Karpas-422 (cell line): ENCODE results near the gene PSMC6. TPM values are rescaled to one million over a fixed set of nuclear protein-coding genes. Genes with fewer than 3 reads are reported as not detected.
"Not testable (repeated sequence)": the region's sequence is repeated elsewhere in the genome, so short reads cannot be mapped to it uniquely, and the experiment has no call there.

Experiments
- DNase-seq: peaks from one replicate; pipeline ENCODE4 v3.0.0-alpha.2; 2015
- H2AFZ ChIP-seq: fragments of 200-600 bp; sonication (generic); 2 replicates; pipeline ENCODE4 v1.6.1; 2014; ENCODE audit warnings: antibody characterized with exemption, low read length, mixed read lengths
- H3K27ac ChIP-seq: fragments of 200-600 bp; sonication (generic); 2 replicates; pipeline ENCODE4 v1.5.1; 2014; ENCODE audit warnings: mild to moderate bottlenecking, low read length, moderate library complexity
- H3K27me3 ChIP-seq: fragments of 200-600 bp; sonication (generic); 2 replicates; pipeline ENCODE4 v1.6.1; 2014; ENCODE audit warnings: low read length, mixed read lengths
- H3K36me3 ChIP-seq: fragments of 200-600 bp; sonication (generic); 2 replicates; pipeline ENCODE4 v1.6.1; 2014; ENCODE audit warnings: low read length, mixed read lengths; ENCODE audit not compliant: insufficient read depth
- H3K4me1 ChIP-seq: fragments of 200-600 bp; sonication (generic); 2 replicates; pipeline ENCODE4 v1.6.1; 2014; ENCODE audit warnings: mild to moderate bottlenecking, low read length, mixed read lengths
- H3K4me2 ChIP-seq: fragments of 200-600 bp; sonication (generic); 2 replicates; pipeline ENCODE4 v1.6.1; 2014; ENCODE audit warnings: low read length, low read depth, mild to moderate bottlenecking; ENCODE audit not compliant: poor library complexity, severe bottlenecking
- H3K4me3 ChIP-seq: fragments of 200-600 bp; sonication (generic); 2 replicates; pipeline ENCODE4 v1.5.1; 2014; ENCODE audit warnings: mild to moderate bottlenecking, antibody characterized with exemption, low read length, mixed read lengths
- H3K79me2 ChIP-seq: fragments of 200-600 bp; sonication (generic); 2 replicates; pipeline ENCODE4 v1.6.1; 2014; ENCODE audit warnings: mild to moderate bottlenecking, low read length, mixed read lengths
- H3K9ac ChIP-seq: fragments of 200-600 bp; sonication (generic); 2 replicates; pipeline ENCODE4 v1.6.0; 2014; ENCODE audit warnings: low read length
- H3K9me2 ChIP-seq: fragments of 200-600 bp; sonication (generic), shearing (Covaris generic); replicated peaks from 2 replicates; pipeline ENCODE4 v1.6.0; 2014; ENCODE audit warnings: mild to moderate bottlenecking, low read length, moderate library complexity; ENCODE audit not compliant: insufficient read depth
- H3K9me3 ChIP-seq: fragments of 300-700, 200-600 bp; sonication (generic); 2 replicates; pipeline ENCODE4 v1.6.1; 2014; ENCODE audit warnings: low read length, mixed read lengths
- H4K20me1 ChIP-seq: fragments of 200-600 bp; sonication (generic); 2 replicates; pipeline ENCODE4 v1.6.1; 2014; ENCODE audit warnings: mild to moderate bottlenecking, antibody characterized with exemption, low read length, low read depth; ENCODE audit not compliant: insufficient read depth
- total RNA-seq: library from RNA; depleted of rRNA; stranded (reverse); fragments of >200 nt; shearing (Covaris generic); gene quantifications from 2 replicates; pipeline ENCODE4 v1.2.3, GENCODE V29; 2014; ENCODE audit warnings: low replicate concordance

Gene PSMC6
- total RNA-seq, 1 experiment from 2014 or later: 132 TPM

DNA sequence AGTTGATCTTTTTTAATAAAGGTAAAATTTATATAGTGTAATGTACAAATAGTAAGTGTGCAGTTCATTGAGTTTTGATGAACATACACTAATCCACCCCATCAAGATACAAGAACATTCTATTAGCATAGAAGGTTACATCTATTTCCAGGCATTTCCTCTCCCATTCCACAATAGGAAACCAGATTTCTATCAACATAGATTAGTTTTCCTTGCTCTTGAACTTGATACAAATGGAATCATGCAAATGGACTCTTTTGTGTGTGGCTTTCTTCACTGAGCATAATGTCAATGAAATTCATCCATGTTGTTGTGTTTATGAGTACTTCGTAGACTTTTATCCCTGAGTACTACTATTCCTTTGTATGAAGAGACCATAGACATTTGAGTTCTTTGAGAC is 33.8 kb downstream of the PSMC6 start:
- Histone ChIP-seq H3K9ac (no peak overlapping the region), H3K4me1 (peaks cover 60% of the 10 kb centered on the region), H3K4me2 (no peak overlapping the region), H3K9me3 (no peaks in the 10 kb centered on the region), H3K27me3 (no peaks in the 10 kb centered on the region), H2AFZ (no peak overlapping the region), H3K27ac (peak overlapping the region; percentile 93), H3K36me3 (peaks cover 17% of the 10 kb centered on the region; the same call in 1 of the 2 replicates), H4K20me1 (no peaks in the 10 kb centered on the region), H3K9me2 (no peaks in the 10 kb centered on the region), H3K79me2 (peaks cover 94% of the 10 kb centered on the region), H3K4me3 (no peak overlapping the region)
- DNase-seq: no peak

DNA sequence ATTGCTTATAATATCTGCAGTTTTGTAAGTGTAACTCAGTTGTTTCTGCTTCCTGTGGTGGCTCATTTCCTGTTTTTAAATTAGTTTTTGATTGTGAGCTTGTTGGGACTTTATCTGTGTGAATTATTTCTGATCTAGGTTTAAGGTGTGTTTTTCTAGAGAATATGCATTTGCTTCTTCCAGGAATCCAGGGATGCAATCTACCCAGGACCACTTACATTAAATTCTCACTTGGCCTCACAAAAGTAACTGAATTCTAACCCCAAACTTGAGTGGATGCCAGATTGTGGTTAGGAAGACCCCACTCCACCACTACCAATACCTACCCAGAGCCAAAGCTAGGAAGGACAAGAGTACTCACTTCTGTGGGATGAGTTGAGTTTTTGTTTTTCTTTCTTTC is 34.9 kb downstream of the PSMC6 start:
- H3K9me3 ChIP-seq: no peaks in the 10 kb centered on the region
- H3K27me3 ChIP-seq: no peaks in the 10 kb centered on the region
- H3K36me3 ChIP-seq: peaks cover 26% of the 10 kb centered on the region; the same call in 1 of the 2 replicates
- no peaks in the 10 kb centered on the region for H3K9me2 ChIP-seq
- peak overlapping the region; percentile 73 for H3K4me2 ChIP-seq
- peaks cover 91% of the 10 kb centered on the region for H3K79me2 ChIP-seq
- peak overlapping the region; percentile 63 for H3K9ac ChIP-seq
- peak overlapping the region; percentile 32 for H2AFZ ChIP-seq
- peak overlapping the region; percentile 54 for H3K4me3 ChIP-seq
- peaks cover 52% of the 10 kb centered on the region for H3K4me1 ChIP-seq
- no peak for DNase-seq
- no peaks in the 10 kb centered on the region for H4K20me1 ChIP-seq
- peak overlapping the region; percentile 93 for H3K27ac ChIP-seq

DNA sequence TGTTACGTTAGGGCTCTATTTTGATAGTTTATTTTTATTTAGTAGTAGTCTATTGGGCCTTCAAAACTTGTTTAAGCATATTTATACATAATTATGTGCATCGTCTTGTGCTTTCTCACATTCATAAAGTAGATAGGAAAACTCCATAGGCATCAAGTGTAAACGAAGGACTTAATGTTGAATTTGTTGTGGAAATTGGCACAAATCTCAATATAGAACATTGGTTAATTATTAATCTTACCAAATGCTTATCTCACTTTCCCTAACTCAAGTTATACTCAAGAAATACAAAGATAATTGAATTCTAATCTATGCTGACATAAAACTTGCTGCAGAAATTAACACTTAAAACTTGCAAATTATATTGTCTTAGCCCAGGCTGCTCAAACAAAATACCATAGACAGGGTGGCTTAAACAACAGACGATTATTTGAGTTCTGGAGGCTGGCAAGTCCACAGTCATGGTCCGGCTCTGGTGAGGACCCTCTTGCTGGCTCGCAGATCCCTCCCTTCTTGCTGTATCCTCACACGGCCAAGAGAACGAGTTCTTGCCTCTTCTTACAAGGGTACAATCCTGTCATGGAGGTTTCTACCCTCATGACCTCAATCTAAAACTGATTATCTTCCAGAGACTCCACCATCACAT is 41.8 kb downstream of the PSMC6 start:
- Histone ChIP-seq H3K4me2 (no peak overlapping the region), H3K4me3 (no peak overlapping the region), H3K9me2 (no peaks in the 10 kb centered on the region), H3K79me2 (peaks cover 38% of the 10 kb centered on the region), H3K9ac (no peak overlapping the region), H2AFZ (no peak overlapping the region), H4K20me1 (no peaks in the 10 kb centered on the region), H3K4me1 (peaks cover 27% of the 10 kb centered on the region), H3K36me3 (peaks cover 53% of the 10 kb centered on the region; the same call in 1 of the 2 replicates), H3K27me3 (no peaks in the 10 kb centered on the region), H3K9me3 (no peaks in the 10 kb centered on the region), H3K27ac (no peak overlapping the region)
- DNase-seq: no peak

DNA sequence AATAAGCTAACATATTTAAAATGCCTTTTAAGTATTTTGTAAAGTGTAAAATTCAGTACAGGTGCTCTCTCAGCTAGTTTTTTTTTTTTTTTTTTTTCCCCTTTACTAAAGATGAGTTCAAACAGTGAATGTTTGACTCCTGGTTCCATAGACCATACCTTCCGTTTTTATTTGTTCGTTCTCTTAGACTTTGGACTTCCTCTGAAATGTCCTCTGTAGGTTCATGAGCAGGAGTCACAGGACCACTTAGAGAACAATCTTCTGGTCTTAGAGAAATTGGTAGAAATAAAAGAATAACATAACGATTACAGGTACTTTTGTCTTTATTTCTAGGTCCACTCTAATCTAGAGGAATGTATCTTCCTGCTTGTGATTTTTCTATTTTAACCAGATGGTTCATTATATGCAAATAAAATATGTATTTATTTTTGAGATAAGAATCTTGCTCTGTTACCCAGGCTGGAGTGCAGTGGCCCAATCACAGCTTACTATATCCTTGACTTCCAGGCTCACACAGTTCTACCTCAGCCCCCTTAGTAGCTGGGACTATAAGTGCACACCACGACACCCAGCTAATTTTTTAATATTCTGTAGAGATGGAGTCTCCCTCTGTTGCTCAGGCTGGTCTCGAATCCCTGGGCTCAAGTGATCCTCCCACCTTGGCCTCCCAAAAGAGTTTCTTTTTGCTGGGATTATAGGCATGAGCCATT is 48.8 kb downstream of the PSMC6 start:
- Histone ChIP-seq H3K9me2 (no peaks in the 10 kb centered on the region), H2AFZ (no peak overlapping the region), H3K4me2 (no peak overlapping the region), H3K79me2 (peaks cover 4% of the 10 kb centered on the region; the same call in 1 of the 2 replicates), H3K4me1 (peaks cover 6% of the 10 kb centered on the region), H3K9ac (no peak overlapping the region), H3K27ac (no peak overlapping the region), H3K36me3 (peaks cover 31% of the 10 kb centered on the region; the same call in 1 of the 2 replicates), H4K20me1 (no peaks in the 10 kb centered on the region), H3K9me3 (no peaks in the 10 kb centered on the region), H3K27me3 (no peaks in the 10 kb centered on the region), H3K4me3 (no peak overlapping the region)
- DNase-seq: no peak

DNA sequence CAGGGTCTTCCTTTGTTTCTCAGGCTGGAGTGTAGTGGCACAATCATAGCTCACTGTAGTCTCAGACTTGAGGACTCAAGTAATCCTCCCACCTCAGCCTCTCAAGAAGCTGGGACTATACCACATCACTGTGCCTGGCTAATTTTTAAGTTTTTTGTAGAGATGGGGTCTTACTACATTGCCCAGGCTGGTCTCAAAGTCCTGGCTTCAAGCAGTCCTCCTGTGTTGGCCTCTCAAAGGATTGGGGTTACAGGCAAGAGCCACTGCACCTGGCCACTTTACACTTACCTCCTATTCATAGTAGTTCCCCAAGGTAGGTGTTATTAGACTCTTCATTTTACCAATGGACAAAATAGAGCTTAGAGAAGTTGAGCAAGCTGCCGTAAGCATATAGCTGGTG is 52.1 kb downstream of the PSMC6 start:
- Histone ChIP-seq H2AFZ (no peak overlapping the region), H3K4me3 (no peak overlapping the region), H3K79me2 (peaks cover 15% of the 10 kb centered on the region), H3K4me1 (peaks cover 9% of the 10 kb centered on the region), H3K9me3 (no peaks in the 10 kb centered on the region), H3K27me3 (no peaks in the 10 kb centered on the region), H3K36me3 (peaks cover 25% of the 10 kb centered on the region; the same call in 1 of the 2 replicates), H3K9me2 (no peaks in the 10 kb centered on the region), H3K27ac (no peak overlapping the region), H3K4me2 (no peak overlapping the region), H4K20me1 (no peaks in the 10 kb centered on the region), H3K9ac (no peak overlapping the region)
- no peak for DNase-seq

DNA sequence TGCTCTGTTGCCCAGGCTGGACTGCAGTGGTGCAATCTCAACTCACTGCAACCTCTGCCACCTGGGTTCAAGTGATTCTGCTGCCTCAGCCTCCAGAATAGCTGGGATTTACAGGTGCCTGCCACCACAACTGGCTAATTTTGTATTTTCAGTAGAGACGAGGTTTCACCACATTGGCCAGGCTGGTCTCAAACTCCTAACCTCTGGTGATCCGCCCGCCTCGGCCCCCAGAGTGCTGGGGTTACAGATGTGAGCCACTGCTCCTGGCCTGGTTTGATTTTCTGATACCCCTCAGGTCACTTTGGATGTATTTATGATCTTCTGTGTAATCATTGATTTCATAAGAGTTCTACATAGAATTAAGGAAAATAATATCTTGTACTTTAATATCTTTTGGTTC is 55.9 kb downstream of the PSMC6 start:
- not testable (repeated sequence) for H2AFZ ChIP-seq, H4K20me1 ChIP-seq, H3K27me3 ChIP-seq, H3K4me2 ChIP-seq, H3K4me1 ChIP-seq, H3K9me3 ChIP-seq, H3K9ac ChIP-seq, H3K27ac ChIP-seq, DNase-seq, H3K4me3 ChIP-seq, H3K9me2 ChIP-seq
- peaks cover 29% of the 10 kb centered on the region for H3K79me2 ChIP-seq
- peaks cover 15% of the 10 kb centered on the region; the same call in 1 of the 2 replicates for H3K36me3 ChIP-seq

DNA sequence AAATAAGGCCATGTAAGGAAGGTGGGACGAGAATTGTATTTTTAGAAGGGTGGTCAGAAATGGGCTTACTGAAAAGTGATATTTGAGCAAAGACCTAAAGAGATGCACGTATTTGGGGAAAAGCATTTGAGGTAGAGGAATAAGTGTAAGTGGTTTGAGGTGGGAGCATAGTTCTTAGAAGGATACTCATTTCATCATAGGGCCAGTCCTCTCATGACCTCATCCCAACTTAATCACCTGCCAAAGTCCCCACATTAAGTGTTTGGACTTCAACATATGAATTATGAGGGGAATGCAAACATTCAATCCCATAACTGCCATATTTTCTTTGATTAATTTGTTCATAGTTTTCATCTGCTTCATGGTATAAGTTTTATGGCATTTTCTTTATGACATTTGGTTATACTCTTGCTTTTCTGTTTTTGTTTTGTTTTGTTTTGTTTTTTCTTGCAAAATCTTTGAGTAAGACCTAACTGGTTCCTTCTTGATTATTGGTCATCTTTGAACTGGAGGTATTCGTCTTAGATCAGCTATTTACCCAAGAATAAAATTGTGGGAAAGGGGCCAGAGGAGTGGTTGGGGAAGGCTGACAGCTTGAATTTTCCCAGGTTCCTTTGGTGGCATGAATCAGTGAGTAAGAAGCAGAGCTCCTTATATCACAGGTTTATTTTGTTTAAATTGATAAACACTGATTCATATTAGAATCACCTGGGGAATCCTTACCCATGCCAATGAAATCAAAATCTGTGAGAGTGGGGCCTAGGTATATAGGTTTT is 60.2 kb downstream of the PSMC6 start:
- Histone ChIP-seq H3K36me3 (peaks cover 32% of the 10 kb centered on the region), H3K9ac (no peak overlapping the region), H3K79me2 (peaks cover 28% of the 10 kb centered on the region), H3K4me2 (no peak overlapping the region), H3K27ac (no peak overlapping the region), H3K27me3 (no peaks in the 10 kb centered on the region), H3K9me2 (no peaks in the 10 kb centered on the region), H4K20me1 (no peaks in the 10 kb centered on the region), H3K4me3 (no peak overlapping the region), H3K9me3 (no peaks in the 10 kb centered on the region), H3K4me1 (peaks cover 3% of the 10 kb centered on the region; the same call in 1 of the 2 replicates), H2AFZ (no peak overlapping the region)
- no peak for DNase-seq

DNA sequence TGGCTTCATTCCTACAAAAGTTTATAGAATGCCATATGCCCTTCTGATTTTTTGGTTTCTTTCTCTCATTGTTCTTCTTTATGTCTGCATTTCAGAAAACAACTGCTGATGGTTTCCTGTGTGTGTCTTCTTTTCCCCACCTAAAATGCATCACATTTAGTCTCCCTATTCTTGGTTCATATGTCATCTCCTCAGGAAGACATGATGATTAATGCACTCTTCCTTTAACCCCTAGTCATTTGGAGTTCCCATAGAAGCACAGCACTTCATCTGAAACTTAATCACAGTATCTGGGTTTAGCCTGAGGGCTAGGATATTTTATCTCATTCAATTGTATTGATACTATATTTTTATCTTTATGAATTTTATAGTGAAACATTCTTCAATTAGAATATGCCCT is 62.9 kb downstream of the PSMC6 start:
- H3K4me2 ChIP-seq: no peak overlapping the region
- H3K27me3 ChIP-seq: no peaks in the 10 kb centered on the region
- H3K9me3 ChIP-seq: no peaks in the 10 kb centered on the region
- H3K9me2 ChIP-seq: no peaks in the 10 kb centered on the region
- peaks cover 12% of the 10 kb centered on the region; the same call in 1 of the 2 replicates for H3K79me2 ChIP-seq
- H3K36me3 ChIP-seq: peaks cover 37% of the 10 kb centered on the region
- no peak overlapping the region for H2AFZ ChIP-seq
- H3K4me1 ChIP-seq: no peaks in the 10 kb centered on the region
- no peaks in the 10 kb centered on the region for H4K20me1 ChIP-seq
- H3K9ac ChIP-seq: no peak overlapping the region
- no peak overlapping the region for H3K27ac ChIP-seq
- no peak overlapping the region for H3K4me3 ChIP-seq
- no peak for DNase-seq
